Right lobe of liver (tissue), 6 donors: ENCODE data around the gene CYBRD1. TPM values are rescaled to one million over a fixed set of nuclear protein-coding genes. Genes with fewer than 3 reads are reported as not detected.

Source experiments
- ATAC-seq, 4 donors: fragments of 200-7000 bp; cut with Tn5 transposase; one replicate each; pipeline ENCODE4 v1.9.1; 2020; ENCODE audit warnings: mild to moderate bottlenecking in 4 of 4, moderate library complexity in 4 of 4
- DNase-seq, 3 donors: peaks; one replicate each; pipeline ENCODE4 v3.0.0-alpha.2; 2020
- H3K27ac ChIP-seq, 3 donors: fragments of 200-600 bp; one replicate each; pipeline ENCODE4 v1.8.0; 2022
- H3K27me3 ChIP-seq, 2 donors: fragments of 200-600 bp; one replicate each; pipeline ENCODE4 v1.8.0; 2022
- H3K36me3 ChIP-seq, 4 donors: fragments of 200-600 bp; sonication (generic) in 1 of 4; one replicate each; pipeline versions ENCODE4 v1.5.1 to v1.8.0; 2017 to 2022; ENCODE audit warnings: control low read depth in 1 of 4
- H3K4me1 ChIP-seq, 4 donors: fragments of 200-600 bp; sonication (generic) in 1 of 4; one replicate each; pipeline versions ENCODE4 v1.5.1 to v1.8.0; 2017 to 2022; ENCODE audit warnings: control low read depth in 1 of 4
- H3K4me3 ChIP-seq, 3 donors: fragments of 200-600 bp; one replicate each; pipeline ENCODE4 v1.8.0; 2022
- H3K9me3 ChIP-seq, 4 donors: fragments of 200-600 bp; sonication (generic) in 1 of 4; one replicate each; pipeline versions ENCODE4 v1.5.1 to v1.8.0; 2017 to 2022; ENCODE audit warnings: control low read depth in 1 of 4
- CTCF ChIP-seq, 4 donors: fragments of 200-600 bp in 3 of 4; fragments of 450-650 bp in 1 of 4; IDR thresholded peaks; one replicate each; pipeline versions ENCODE4 v1.5.1 to v1.8.0; 2016 to 2022; ENCODE audit warnings: antibody characterized with exemption in 4 of 4, mild to moderate bottlenecking in 2 of 4
- POLR2A ChIP-seq: fragments of 450-650 bp; IDR thresholded peaks from one replicate; pipeline ENCODE4 v1.6.1; 2017; ENCODE audit warnings: antibody characterized with exemption, mild to moderate bottlenecking
- WGBS: methylation state at CpG from one replicate; pipeline ENCODE4 v1.1.6; 2018; ENCODE audit warnings: low coverage, low lambda C conversion rate; ENCODE audit not compliant: insufficient coverage; ENCODE audit errors: missing lambda C conversion rate; 5-methylcytosine and 5-hydroxymethylcytosine counted together
- intact Hi-C, 2 donors: fragments of 100-400 bp; cut with DNase I; formaldehyde crosslinking; loops; one replicate each; pipeline versions ENCODE4 v1.11.2 to v1.14.1; 2022
- total RNA-seq, 6 experiments: library from RNA; depleted of rRNA in 2 of 6; stranded (reverse); fragments of >200 nt in 2 of 6; fragmentation: NEBNext Ultra II Directional in 3 of 6; extraction: Animal tissue kit (Norgen Biotek cat#: 25700) in 3 of 6; gene quantifications; one replicate each; pipeline versions ENCODE4 v1.1.0 to v1.2.4, GENCODE V29; 2016 to 2023
- donor health status: DM: no; HTN: yes; CAD: no.
- donor health status: DM: no; HTN: no; CAD: no.
- donor health status: DM: no; HTN: no; CAD: no.
- donor health status: DM: no; HTN: yes; CAD: no.
- donor health status: DM: no; HTN: yes; CAD: no.

Gene CYBRD1
- total RNA-seq, 6 experiments from 2014 or later, result 7.3 to 15.1 (median 10.9) TPM

- no peak for ATAC-seq
- TF ChIP-seq POLR2A, result no peak
- WGBS, result 38% methylated on average over 2 of the region's 2 CpGs
Measured at GRCh38 chr2:171505374-171505773, 16.9 kb upstream of the CYBRD1 start.

GRCh38 chr2:171509945-171510731 is 12.1 kb upstream of the CYBRD1 start:
- Histone ChIP-seq H3K4me1 (no peaks in the 10 kb centered on the region), H3K36me3 (no peaks in the 10 kb centered on the region), H3K9me3 (no peaks in the 10 kb centered on the region), H3K27ac (no peak overlapping the region), H3K27me3 (no peaks in the 10 kb centered on the region), H3K4me3 (no peak overlapping the region)
- intact Hi-C loops, result no loop called here
- ATAC-seq (no peak), DNase-seq (no peak)
- WGBS, result 77% methylated on average over 7 of the region's 9 CpGs
- TF ChIP-seq CTCF (IDR thresholded peaks at IDR 0.05) (no peak), POLR2A (no peak)

More at GRCh38 chr2:171505374-171505773, 16.9 kb upstream of the CYBRD1 start:
- no peaks in the 10 kb centered on the region for H3K9me3 ChIP-seq
- no peaks in the 10 kb centered on the region for H3K4me1 ChIP-seq
- H3K36me3 ChIP-seq, result no peaks in the 10 kb centered on the region
- no peak overlapping the region for H3K27ac ChIP-seq
- DNase-seq, result no peak
- no peaks in the 10 kb centered on the region for H3K27me3 ChIP-seq
- intact Hi-C loops, result no loop called here
- no peak overlapping the region for H3K4me3 ChIP-seq

- DNase-seq (no peak), ATAC-seq (no peak)
- intact Hi-C loops, result no loop called here
- TF ChIP-seq POLR2A, result no peak
- no peak for TF ChIP-seq CTCF (IDR thresholded peaks at IDR 0.05)
- no peaks in the 10 kb centered on the region for H3K36me3 ChIP-seq
- H3K9me3 ChIP-seq, result no peaks in the 10 kb centered on the region
- no peak overlapping the region for H3K4me3 ChIP-seq
- no peak overlapping the region for H3K27ac ChIP-seq
- no peaks in the 10 kb centered on the region for H3K4me1 ChIP-seq
- 49% methylated on average over 2 of the region's 2 CpGs for WGBS
- H3K27me3 ChIP-seq, result no peaks in the 10 kb centered on the region
Measured at GRCh38 chr2:171512014-171512413, 10.3 kb upstream of the CYBRD1 start.

GRCh38 chr2:171512683-171513195 is 9.5 kb upstream of the CYBRD1 start:
- no peak for DNase-seq
- ATAC-seq, result no peak
- H3K27me3 ChIP-seq, result no peaks in the 10 kb centered on the region
- intact Hi-C loops, result no loop called here
- no peak overlapping the region for H3K27ac ChIP-seq
- WGBS, result 57% methylated on average over 1 of the region's 1 CpG
- H3K9me3 ChIP-seq, result no peaks in the 10 kb centered on the region
- no peaks in the 10 kb centered on the region for H3K4me1 ChIP-seq
- H3K4me3 ChIP-seq, result no peak overlapping the region
- H3K36me3 ChIP-seq, result no peaks in the 10 kb centered on the region
- TF ChIP-seq POLR2A (no peak), CTCF (IDR thresholded peaks at IDR 0.05) (no peak)

GRCh38 chr2:171513719-171514160 is 8.5 kb upstream of the CYBRD1 start:
- Histone ChIP-seq H3K36me3 (no peaks in the 10 kb centered on the region), H3K4me1 (no peaks in the 10 kb centered on the region), H3K4me3 (no peak overlapping the region), H3K27ac (no peak overlapping the region), H3K9me3 (no peaks in the 10 kb centered on the region), H3K27me3 (no peaks in the 10 kb centered on the region)
- WGBS, result 50% methylated on average over 3 of the region's 3 CpGs
- ATAC-seq (no peak), DNase-seq (no peak)
- intact Hi-C loops, result no loop called here
- no peak for TF ChIP-seq CTCF (IDR thresholded peaks at IDR 0.05)
- TF ChIP-seq POLR2A, result no peak
